ENCODE data around the gene SYNE1. TPM values are rescaled to one million over a fixed set of nuclear protein-coding genes. Genes with fewer than 3 reads are reported as not detected.

SYNE1 gene
- total RNA-seq, 1 experiment from 2014 or later: 3.0 TPM

DNA sequence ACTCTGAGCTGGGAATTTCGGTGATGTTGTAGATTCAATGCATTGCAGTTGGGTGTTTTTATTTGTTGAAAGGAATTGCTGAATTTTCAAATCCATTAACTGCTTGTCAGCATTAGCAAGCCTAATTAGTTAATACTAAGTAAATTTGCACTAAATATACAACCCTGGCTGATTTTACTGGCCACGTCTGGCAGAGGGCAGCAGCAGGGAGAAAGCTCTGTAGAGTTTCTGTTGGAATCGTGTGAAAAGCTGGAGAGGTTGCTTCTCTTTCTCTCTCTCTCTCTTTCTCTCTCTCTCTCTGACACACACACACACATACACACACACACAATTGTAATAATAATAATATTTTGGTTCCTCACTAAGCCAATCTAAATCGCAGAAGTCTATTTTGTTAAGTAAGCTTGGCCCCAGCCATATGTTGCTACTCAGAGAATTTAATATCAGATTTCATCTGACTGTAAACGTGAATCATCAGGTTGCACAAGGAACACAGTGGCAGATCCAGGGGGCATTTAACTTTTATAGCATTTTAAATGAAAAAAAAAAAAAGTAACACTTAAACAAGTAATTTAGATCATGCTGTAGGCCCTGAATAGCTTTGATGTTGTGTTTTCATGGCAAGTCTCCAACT, 540.2 kb downstream of the SYNE1 start:
- H3K36me3 Mint-ChIP-seq (ENCODE audit: insufficient read depth in 1 of 3, low read depth in 3 of 3): no peaks in the 10 kb centered on the region
- H2BK5ac ChIP-seq (ENCODE audit: insufficient read length, low read length): no peak overlapping the region
- no peak overlapping the region for H2BK120ac ChIP-seq (ENCODE audit: low read depth, low read length, poor library complexity, severe bottlenecking)
- H3K4me2 ChIP-seq (ENCODE audit: insufficient read depth, insufficient read length, low read length): no peak overlapping the region
- no peaks in the 10 kb centered on the region for H3K27me3 ChIP-seq (ENCODE audit: insufficient read depth, low read length)
- no CpG with 5 or more reads among the region's 5 CpGs for WGBS (ENCODE audit: extremely low coverage, insufficient read length, low lambda C conversion rate)
- H2AFZ ChIP-seq (ENCODE audit: low read length): no peak overlapping the region
- H4K5ac ChIP-seq (ENCODE audit: insufficient read length, low read depth, low read length): no peak overlapping the region
- H4K91ac ChIP-seq (ENCODE audit: insufficient read length, low read depth, low read length): no peak overlapping the region
- TF ChIP-seq, protein P1, sequence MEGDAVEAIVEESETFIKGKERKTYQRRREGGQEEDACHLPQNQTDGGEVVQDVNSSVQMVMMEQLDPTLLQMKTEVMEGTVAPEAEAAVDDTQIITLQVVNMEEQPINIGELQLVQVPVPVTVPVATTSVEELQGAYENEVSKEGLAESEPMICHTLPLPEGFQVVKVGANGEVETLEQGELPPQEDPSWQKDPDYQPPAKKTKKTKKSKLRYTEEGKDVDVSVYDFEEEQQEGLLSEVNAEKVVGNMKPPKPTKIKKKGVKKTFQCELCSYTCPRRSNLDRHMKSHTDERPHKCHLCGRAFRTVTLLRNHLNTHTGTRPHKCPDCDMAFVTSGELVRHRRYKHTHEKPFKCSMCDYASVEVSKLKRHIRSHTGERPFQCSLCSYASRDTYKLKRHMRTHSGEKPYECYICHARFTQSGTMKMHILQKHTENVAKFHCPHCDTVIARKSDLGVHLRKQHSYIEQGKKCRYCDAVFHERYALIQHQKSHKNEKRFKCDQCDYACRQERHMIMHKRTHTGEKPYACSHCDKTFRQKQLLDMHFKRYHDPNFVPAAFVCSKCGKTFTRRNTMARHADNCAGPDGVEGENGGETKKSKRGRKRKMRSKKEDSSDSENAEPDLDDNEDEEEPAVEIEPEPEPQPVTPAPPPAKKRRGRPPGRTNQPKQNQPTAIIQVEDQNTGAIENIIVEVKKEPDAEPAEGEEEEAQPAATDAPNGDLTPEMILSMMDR (conservative IDR thresholded peaks at IDR 0.05): no peak
- DNase-seq: no peak
- H3K18ac ChIP-seq (ENCODE audit: insufficient read length, low read depth, low read length): no peak overlapping the region
- no peaks in the 10 kb centered on the region for H3K9me3 ChIP-seq (ENCODE audit: control insufficient read depth, low read depth, low read length)
- no peaks in the 10 kb centered on the region for H3K79me2 ChIP-seq (ENCODE audit: insufficient read depth, low read length)
- H2BK15ac ChIP-seq (ENCODE audit: low read depth, low read length): no peak overlapping the region
- H3K4me3 Mint-ChIP-seq: no peak overlapping the region
- no peak overlapping the region for H4K8ac ChIP-seq (replicated peaks; ENCODE audit: insufficient read length, low read depth, low read length)
- H3K4ac ChIP-seq (ENCODE audit: low read depth, low read length): no peak overlapping the region
- H2BK20ac ChIP-seq (ENCODE audit: low read depth, low read length, poor library complexity, severe bottlenecking): no peak overlapping the region
- no peak overlapping the region for H2BK12ac ChIP-seq (ENCODE audit: insufficient read length, low read depth, low read length)
- peaks cover 12 to 17% of the 10 kb centered on the region in 2 experiments for H3K4me1 Mint-ChIP-seq
- no peak overlapping the region for H3T11ph ChIP-seq (ENCODE audit: low read length)
- no peaks in the 10 kb centered on the region for H4K20me1 ChIP-seq (ENCODE audit: control insufficient read depth, insufficient read depth, insufficient read length)
- H3K23ac ChIP-seq (ENCODE audit: insufficient read length, low read depth, low read length): no peak overlapping the region
- no peak overlapping the region for H3K27ac ChIP-seq (ENCODE audit: insufficient read length, low read depth, low read length)
- H2AK5ac ChIP-seq (ENCODE audit: insufficient read length, low read length): no peak overlapping the region
- no peak overlapping the region for H3K14ac ChIP-seq (ENCODE audit: insufficient read depth, low read length)
- H3K27me3 Mint-ChIP-seq (ENCODE audit: low read depth): no peaks in the 10 kb centered on the region
- H3K9me3 Mint-ChIP-seq: no peaks in the 10 kb centered on the region
- no peaks in the 10 kb centered on the region for H3K4me1 ChIP-seq (ENCODE audit: insufficient read depth, low read length)
- H3K9ac ChIP-seq (ENCODE audit: extremely low read depth, insufficient read length, low read length): no peak overlapping the region
- H3K79me1 ChIP-seq (ENCODE audit: insufficient read depth, low read depth, low read length, poor library complexity, severe bottlenecking): no peaks in the 10 kb centered on the region
- no peak overlapping the region for H3K56ac ChIP-seq (ENCODE audit: insufficient read length, low read depth, low read length)
- H3K23me2 ChIP-seq (ENCODE audit: insufficient read length, low read depth, low read length, poor library complexity, severe bottlenecking): no peaks in the 10 kb centered on the region
- H3K27ac Mint-ChIP-seq: no peak overlapping the region
